Right lobe of liver (tissue), 6 donors: ENCODE results near the gene TSPAN14. TPM values are rescaled to one million over a fixed set of nuclear protein-coding genes. Genes with fewer than 3 reads are reported as not detected.
A peak's percentile ranks its signal among the peaks of the same experiment; 100 is the strongest.

Source experiments
- ATAC-seq, 4 donors: fragments of 200-7000 bp; cut with Tn5 transposase; one replicate each; pipeline ENCODE4 v1.9.1; 2020; ENCODE audit warnings: mild to moderate bottlenecking in 4 of 4, moderate library complexity in 4 of 4
- DNase-seq, 3 donors: peaks; one replicate each; pipeline ENCODE4 v3.0.0-alpha.2; 2020
- H3K27ac ChIP-seq, 3 donors: fragments of 200-600 bp; one replicate each; pipeline ENCODE4 v1.8.0; 2022
- H3K27me3 ChIP-seq, 2 donors: fragments of 200-600 bp; one replicate each; pipeline ENCODE4 v1.8.0; 2022
- H3K36me3 ChIP-seq, 4 donors: fragments of 200-600 bp; sonication (generic) in 1 of 4; one replicate each; pipeline versions ENCODE4 v1.5.1 to v1.8.0; 2017 to 2022; ENCODE audit warnings: control low read depth in 1 of 4
- H3K4me1 ChIP-seq, 4 donors: fragments of 200-600 bp; sonication (generic) in 1 of 4; one replicate each; pipeline versions ENCODE4 v1.5.1 to v1.8.0; 2017 to 2022; ENCODE audit warnings: control low read depth in 1 of 4
- H3K4me3 ChIP-seq, 3 donors: fragments of 200-600 bp; one replicate each; pipeline ENCODE4 v1.8.0; 2022
- H3K9me3 ChIP-seq, 4 donors: fragments of 200-600 bp; sonication (generic) in 1 of 4; one replicate each; pipeline versions ENCODE4 v1.5.1 to v1.8.0; 2017 to 2022; ENCODE audit warnings: control low read depth in 1 of 4
- POLR2A ChIP-seq: fragments of 450-650 bp; IDR thresholded peaks from one replicate; pipeline ENCODE4 v1.6.1; 2017; ENCODE audit warnings: antibody characterized with exemption, mild to moderate bottlenecking
- whole genome bisulfite sequencing: methylation state at CpG from one replicate; pipeline ENCODE4 v1.1.6; 2018; ENCODE audit warnings: low coverage, low lambda C conversion rate; ENCODE audit not compliant: insufficient coverage; ENCODE audit errors: missing lambda C conversion rate; 5-methylcytosine and 5-hydroxymethylcytosine counted together
- intact Hi-C, 2 donors: fragments of 100-400 bp; cut with DNase I; formaldehyde crosslinking; loops; one replicate each; pipeline versions ENCODE4 v1.11.2 to v1.14.1; 2022
- total RNA-seq, 6 experiments: library from RNA; depleted of rRNA in 2 of 6; stranded (reverse); fragments of >200 nt in 2 of 6; fragmentation: NEBNext Ultra II Directional in 3 of 6; extraction: Animal tissue kit (Norgen Biotek cat#: 25700) in 3 of 6; gene quantifications; one replicate each; pipeline versions ENCODE4 v1.1.0 to v1.2.4, GENCODE V29; 2016 to 2023
- TF ChIP-seq, protein P1 (sequence below), 4 donors: fragments of 200-600 bp in 3 of 4; fragments of 450-650 bp in 1 of 4; IDR thresholded peaks; one replicate each; pipeline versions ENCODE4 v1.5.1 to v1.8.0; 2016 to 2022; ENCODE audit warnings: antibody characterized with exemption in 4 of 4, mild to moderate bottlenecking in 2 of 4
- donor health status: DM: no; HTN: yes; CAD: no.
- donor health status: DM: no; HTN: no; CAD: no.
- donor health status: DM: no; HTN: no; CAD: no.
- donor health status: DM: no; HTN: yes; CAD: no.
- donor health status: DM: no; HTN: yes; CAD: no.

Gene TSPAN14
- total RNA-seq, 6 experiments from 2014 or later, result 22.1 to 39.0 (median 28.4) TPM

DNA sequence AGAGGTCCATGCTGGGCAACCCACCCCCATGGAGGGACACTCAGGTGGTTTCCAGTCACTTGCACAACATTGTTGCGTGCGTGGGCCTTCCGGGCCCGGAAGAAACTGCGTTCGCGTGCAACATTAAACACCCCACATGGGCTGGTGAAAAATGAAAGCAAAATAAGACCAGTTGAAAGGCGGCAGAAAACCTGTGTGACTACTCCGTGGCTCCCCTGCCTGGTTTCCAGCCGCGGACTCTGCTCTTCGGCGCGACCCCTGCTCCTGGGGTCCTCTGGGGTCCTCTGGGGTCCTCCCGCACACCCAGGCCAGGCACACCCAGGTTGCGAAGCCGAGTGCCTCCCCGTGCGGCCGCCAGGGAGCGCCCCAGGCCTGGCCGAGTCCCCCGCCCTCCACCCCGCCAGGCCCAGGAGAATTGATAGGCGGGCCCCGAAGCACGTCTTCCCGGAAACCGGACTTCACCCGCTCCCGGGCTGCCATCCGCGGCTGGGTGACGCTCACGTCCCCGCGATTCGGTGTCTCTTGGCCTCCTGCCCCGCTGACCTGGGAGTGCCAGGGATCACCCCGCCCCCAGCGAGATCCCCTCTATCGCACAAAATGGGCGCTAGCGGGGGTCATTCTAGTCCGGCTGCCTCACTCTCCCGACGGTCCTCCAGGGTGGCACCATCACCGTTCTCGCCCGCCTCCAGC, 81.7 kb downstream of the TSPAN14 start:
- Histone ChIP-seq H3K9me3 (no peaks in the 10 kb centered on the region), H3K27me3 (no peaks in the 10 kb centered on the region), H3K4me3 (peak overlapping the region; percentile 39 to 53 (median 40)), H3K36me3 (no peaks in the 10 kb centered on the region), H3K4me1 (no peaks in the 10 kb centered on the region), H3K27ac (peak overlapping the region; percentile 12 to 86 (median 83))
- ATAC-seq (peak; percentile 92 to 97 (median 96)), DNase-seq (peak; percentile 81 to 92 (median 90))
- WGBS, result 38% methylated on average over 9 of the region's 50 CpGs
- intact Hi-C loops, result no loop called here
- TF ChIP-seq, protein P1, sequence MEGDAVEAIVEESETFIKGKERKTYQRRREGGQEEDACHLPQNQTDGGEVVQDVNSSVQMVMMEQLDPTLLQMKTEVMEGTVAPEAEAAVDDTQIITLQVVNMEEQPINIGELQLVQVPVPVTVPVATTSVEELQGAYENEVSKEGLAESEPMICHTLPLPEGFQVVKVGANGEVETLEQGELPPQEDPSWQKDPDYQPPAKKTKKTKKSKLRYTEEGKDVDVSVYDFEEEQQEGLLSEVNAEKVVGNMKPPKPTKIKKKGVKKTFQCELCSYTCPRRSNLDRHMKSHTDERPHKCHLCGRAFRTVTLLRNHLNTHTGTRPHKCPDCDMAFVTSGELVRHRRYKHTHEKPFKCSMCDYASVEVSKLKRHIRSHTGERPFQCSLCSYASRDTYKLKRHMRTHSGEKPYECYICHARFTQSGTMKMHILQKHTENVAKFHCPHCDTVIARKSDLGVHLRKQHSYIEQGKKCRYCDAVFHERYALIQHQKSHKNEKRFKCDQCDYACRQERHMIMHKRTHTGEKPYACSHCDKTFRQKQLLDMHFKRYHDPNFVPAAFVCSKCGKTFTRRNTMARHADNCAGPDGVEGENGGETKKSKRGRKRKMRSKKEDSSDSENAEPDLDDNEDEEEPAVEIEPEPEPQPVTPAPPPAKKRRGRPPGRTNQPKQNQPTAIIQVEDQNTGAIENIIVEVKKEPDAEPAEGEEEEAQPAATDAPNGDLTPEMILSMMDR (IDR thresholded peaks at IDR 0.05), result peak; percentile 61 to 85 (median 81)
- TF ChIP-seq POLR2A, result peak; percentile 48

GRCh38 chr10:80536361-80536835, 82.3 kb downstream of the TSPAN14 start:
- WGBS, result 60% methylated on average over 3 of the region's 17 CpGs
- no peak for TF ChIP-seq POLR2A
- TF ChIP-seq, protein P1 (IDR thresholded peaks at IDR 0.05), result no peak
- no peaks in the 10 kb centered on the region for H3K9me3 ChIP-seq
- intact Hi-C loops, result no loop called here
- peak in 3 of 4 donors; percentile 3 to 44 (median 8) for ATAC-seq
- no peaks in the 10 kb centered on the region for H3K27me3 ChIP-seq
- H3K4me3 ChIP-seq, result peak overlapping the region; percentile 39 to 53 (median 40)
- peak overlapping the region in 2 of 3 donors; percentile 83 to 86 for H3K27ac ChIP-seq
- no peaks in the 10 kb centered on the region for H3K4me1 ChIP-seq
- H3K36me3 ChIP-seq, result no peaks in the 10 kb centered on the region
- DNase-seq, result no peak

DNA sequence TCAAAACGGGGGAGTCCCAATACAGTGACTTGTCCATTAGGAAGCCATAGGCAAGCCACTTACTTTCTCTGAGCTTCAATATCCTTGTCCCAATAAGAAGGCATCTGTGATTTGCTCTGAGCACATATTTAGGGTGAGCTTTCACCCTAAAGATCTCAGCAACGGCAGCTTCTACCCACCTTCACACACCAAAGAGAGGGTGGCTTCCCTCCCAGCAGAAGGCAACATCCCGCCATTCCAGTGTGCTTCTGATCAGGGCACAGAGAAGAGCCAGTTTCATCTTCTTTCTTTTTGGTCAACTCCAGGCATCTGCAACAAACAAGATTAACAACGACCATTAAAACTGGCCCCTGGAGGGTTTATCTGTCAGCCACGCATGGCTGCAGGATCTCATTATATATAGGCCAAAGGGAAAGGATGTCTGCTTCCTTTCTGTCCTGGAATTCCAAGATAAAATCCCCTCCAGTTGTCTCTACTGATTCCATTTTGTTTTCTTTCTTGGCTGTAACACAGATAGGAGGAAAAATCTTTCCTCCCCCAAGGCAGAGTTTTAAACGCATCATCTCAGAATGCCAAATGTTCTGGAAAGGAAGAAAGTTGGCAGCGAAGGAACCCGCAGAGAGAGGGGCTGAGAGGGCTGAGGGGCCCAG, 83.1 kb downstream of the TSPAN14 start:
- H3K27me3 ChIP-seq, result no peaks in the 10 kb centered on the region
- WGBS, result 73% methylated on average over 8 of the region's 8 CpGs
- no peak for ATAC-seq

GRCh38 chr10:80537736-80538480, 83.8 kb downstream of the TSPAN14 start, which contains the start of gene SH2D4B:
TSS of gene SH2D4B (plus strand) at chr10:80537902. CDS start at chr10:80538332, 430 bp downstream.
- ATAC-seq, result no peak
- peak within 1 kb of the TSS in 1 of 3 donors; percentile 86 for H3K27ac ChIP-seq
- no peaks in the 10 kb centered on the region for H3K9me3 ChIP-seq
- no peaks in the 10 kb centered on the region for H3K27me3 ChIP-seq
- no peaks in the 10 kb centered on the region for H3K4me1 ChIP-seq
- intact Hi-C loops, result no loop called here
- 100% methylated on average over 2 of the region's 19 CpGs for WGBS
- peak in 1 of 3 donors; percentile 33 for DNase-seq
- no peaks in the 10 kb centered on the region for H3K36me3 ChIP-seq
- H3K4me3 ChIP-seq, result no peak within 1 kb of the TSS
- TF ChIP-seq, protein P1 (IDR thresholded peaks at IDR 0.05), result no peak
- no peak for TF ChIP-seq POLR2A

More for the DNA sequence above, 83.1 kb downstream of the TSPAN14 start:
- H3K4me1 ChIP-seq, result no peaks in the 10 kb centered on the region
- H3K27ac ChIP-seq, result peak overlapping the region in 1 of 3 donors; percentile 86
- H3K4me3 ChIP-seq, result no peak overlapping the region
- intact Hi-C loops, result no loop called here
- DNase-seq, result peak in 1 of 3 donors; percentile 17
- no peaks in the 10 kb centered on the region for H3K36me3 ChIP-seq
- H3K9me3 ChIP-seq, result no peaks in the 10 kb centered on the region
- TF ChIP-seq, protein P1 (IDR thresholded peaks at IDR 0.05), result no peak
- no peak for TF ChIP-seq POLR2A
